ENCODE measurements around the gene GPR37L1.
"Not testable (repeated sequence)": the region's sequence is repeated elsewhere in the genome, so short reads cannot be mapped to it uniquely, and the experiment has no call there.

The GPR37L1 gene

GRCh38 chr1:202154766-202155477, 32.2 kb downstream of the GPR37L1 start:
- no peak for DNase-seq (ENCODE audit: low spot score)

- no peak for DNase-seq (ENCODE audit: low spot score)
Measured at GRCh38 chr1:202155478-202156021, 32.8 kb downstream of the GPR37L1 start.

DNA sequence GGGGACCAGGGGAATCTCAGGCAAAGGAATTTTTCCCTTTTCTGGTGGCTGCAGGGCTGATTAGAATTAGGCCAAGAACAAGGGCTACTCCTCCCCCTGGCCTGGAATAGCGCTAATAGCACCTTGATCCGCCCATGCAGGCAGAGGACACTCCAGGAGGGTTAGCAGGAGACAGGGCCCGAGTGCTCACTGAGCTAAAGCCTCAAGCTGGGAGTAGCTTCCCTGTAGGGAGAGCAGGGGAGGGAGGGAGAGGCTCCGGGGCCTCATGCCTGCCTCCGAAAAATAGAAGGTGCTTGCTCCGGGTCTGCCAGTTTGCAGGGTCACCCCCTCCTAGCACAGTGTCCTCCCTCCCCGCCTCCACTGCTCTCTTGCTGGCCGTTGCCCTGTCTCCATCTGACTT, 33.9 kb downstream of the GPR37L1 start:
- DNase-seq (ENCODE audit: low spot score), result no peak

DNA sequence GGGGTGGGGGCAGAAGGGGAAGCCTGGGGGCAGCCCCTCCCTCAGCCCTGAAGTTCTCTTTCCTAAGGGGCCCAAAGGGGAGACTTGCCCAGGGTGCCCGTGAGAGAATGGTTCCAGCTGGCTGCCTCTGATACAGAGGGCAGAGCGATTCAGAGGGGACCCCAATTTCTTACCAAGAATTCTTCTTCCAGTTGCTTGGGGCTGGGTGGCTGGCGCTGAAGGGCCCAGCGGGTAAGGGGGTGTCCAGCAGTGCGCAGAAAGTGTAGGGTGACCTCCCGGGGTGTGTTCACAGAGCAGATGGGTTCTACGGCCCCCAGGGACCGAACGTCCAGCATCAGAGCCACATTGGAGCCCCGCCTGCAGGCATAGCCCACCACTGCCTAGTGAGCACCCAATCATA, 35.2 kb downstream of the GPR37L1 start:
- DNase-seq (ENCODE audit: low spot score), result no peak

DNA sequence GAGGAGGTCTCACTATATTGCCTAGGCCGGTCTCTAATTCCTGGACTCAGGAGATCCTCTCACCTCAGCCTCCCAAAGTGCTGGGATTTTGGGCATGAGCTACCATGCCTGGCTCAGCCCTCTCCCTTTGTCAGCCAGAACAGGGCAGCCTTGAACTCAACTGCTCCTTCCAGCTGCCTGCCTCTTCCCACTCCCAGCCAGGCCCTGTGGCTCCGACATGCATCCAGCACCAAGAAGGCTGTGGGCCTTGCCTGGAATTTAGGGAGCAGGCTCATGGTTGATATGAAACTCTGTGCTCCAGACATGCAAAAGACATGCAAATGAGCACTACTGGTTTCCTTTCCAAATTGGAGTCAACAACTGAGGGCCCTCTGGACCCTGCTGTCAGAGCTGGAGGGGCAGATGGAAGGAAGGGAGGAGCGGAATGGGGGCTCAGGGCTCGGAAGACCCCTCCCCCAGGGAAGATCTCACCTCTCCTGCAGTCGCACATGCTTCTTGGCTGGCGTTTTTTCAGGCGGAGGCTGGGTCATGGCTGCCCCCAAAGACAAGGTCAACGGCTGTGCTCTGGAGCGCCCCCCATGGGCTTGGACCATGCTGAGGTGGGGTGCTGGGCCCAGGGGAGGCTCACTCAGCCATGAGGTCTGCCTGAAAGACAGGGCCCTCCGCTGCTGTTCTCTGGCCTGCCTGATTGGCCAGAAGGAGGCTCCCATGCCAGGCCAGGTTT, 36.3 kb downstream of the GPR37L1 start:
- no peak for DNase-seq (ENCODE audit: low spot score)

DNA sequence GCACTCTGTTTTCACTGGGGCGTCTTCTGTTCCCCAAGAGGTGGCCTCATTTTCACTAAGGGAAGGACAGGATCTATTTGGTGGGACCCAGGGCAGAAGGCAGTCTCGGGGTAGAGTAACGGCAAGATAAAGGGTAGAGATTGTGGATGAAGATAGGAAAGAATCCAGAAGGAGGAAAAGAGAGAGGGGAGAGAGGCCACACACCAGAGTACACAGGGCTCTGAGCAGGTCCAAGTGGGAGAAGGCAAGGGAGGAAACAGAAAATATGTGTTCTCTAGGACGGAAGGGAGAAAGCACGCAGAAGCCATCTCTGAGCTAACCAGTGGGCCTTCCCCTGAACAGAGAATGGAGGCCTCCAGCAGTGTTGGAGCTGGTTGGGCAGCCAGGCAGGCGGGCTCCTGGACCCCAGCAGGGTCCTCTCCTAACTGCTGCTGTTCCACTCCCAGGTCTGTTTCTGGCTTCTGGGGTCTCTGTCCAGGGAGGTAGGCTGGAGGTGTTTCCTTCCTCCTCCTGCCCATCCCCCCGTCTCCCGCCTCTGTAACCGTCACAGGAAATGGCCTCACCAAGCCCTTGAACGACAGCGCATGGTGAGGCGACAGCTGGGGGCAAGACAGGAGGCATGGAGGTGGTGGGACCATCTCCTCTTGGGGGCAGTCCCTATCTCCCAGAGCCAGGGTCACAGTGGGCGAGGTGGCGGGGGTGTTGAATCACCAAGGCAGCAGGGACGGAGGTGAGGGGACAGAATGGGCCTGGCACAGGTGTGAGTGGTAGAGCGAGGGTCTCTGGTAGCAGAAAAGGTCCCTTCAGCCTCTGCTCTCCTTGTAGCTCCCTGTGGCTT, 37.0 kb downstream of the GPR37L1 start:
- no peak for DNase-seq (ENCODE audit: low spot score)

GRCh38 chr1:202160377-202160940, 37.7 kb downstream of the GPR37L1 start, which contains the start of gene PTPN7:
TSS of gene PTPN7 (minus strand) at chr1:202160602. CDS start at chr1:202159402, 1,200 bp downstream.
- DNase-seq (ENCODE audit: low spot score), result no peak

- no peak for DNase-seq (ENCODE audit: low spot score)
Measured at GRCh38 chr1:202161151-202162046, 38.7 kb downstream of the GPR37L1 start.

GRCh38 chr1:202162047-202162417, 39.3 kb downstream of the GPR37L1 start:
- no peak for DNase-seq (ENCODE audit: low spot score)

DNA sequence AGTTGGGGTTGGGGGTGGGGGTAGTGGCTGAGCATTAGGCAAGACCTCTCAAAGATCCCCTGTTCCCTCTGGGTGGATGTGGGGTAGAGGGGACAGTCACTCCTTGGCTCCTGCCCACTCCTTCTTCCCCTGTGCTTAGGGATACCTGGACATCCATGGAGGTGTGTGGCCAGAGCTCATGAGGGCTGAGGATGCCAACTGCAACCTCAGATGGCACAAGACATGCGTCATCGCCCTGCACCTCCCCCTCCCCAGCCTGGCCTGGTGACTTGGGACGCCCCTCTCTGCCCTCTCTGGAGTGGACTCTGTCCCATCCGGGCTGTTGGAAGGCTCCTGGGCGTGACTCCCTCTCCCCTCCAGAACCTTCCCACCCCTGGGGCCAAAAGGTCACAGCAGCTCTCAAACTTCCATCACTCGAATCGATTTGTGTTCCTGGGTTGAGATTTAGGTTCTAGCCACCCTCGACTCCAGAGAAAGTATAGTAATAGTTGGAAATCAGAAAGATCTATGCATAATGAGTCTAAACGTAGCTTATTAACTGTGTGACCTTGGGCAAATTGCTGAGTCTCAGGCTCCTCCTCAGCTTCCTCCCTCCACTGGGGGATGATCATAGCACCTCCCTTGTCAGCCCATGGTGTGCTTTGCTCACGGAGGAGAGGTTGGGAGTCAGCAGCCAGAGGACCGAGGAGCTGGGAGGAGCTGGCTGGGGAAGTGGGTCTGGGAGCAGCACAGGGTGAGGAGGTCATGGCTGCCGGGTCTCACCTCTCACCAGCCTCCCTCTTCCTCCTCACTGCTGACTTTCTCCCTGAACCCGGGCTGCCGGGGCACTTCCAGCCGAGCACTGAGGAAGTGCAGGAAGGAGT, 39.9 kb downstream of the GPR37L1 start:
- no peak for DNase-seq (ENCODE audit: low spot score)

- no peak for DNase-seq (ENCODE audit: low spot score)
Measured at GRCh38 chr1:202163281-202164270, 40.9 kb downstream of the GPR37L1 start.

DNA sequence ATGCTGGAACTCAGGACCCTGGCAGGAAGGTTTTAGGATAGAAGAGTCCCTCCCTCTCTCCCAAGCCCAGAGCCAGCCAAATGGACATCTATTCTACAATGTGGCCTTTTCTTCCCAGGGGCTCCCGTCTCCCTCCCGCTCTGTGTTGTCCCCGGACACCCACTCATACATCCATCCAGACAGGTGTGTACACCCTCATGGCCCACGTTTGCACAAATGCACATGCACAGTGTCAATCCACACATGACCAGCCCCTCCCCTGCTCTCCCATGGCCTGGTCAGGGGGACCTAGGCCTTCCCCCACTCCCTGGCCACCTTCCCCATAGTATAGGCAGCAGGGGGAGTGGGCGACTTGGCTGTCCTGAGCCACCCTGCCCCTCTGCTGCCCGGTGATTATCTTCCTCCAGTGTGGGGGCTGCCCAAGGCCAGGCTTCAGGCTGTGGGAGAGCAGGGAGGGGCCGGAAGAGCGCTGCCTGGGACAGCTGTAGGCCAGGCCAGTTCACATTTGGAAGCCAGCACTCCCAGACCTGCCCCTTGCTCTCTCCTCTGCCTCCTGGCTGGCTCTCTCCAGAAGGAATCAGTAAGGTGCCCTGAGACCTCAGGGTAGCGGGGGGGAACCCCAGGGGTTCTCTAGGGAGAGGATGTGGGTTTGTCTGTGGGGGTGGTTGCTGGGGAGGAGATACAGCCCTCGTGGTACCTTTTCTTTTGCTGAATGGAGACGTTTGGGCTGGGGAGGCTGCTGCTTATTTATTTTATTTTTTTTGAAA, 41.7 kb downstream of the GPR37L1 start:
- DNase-seq (ENCODE audit: low spot score), result no peak

DNA sequence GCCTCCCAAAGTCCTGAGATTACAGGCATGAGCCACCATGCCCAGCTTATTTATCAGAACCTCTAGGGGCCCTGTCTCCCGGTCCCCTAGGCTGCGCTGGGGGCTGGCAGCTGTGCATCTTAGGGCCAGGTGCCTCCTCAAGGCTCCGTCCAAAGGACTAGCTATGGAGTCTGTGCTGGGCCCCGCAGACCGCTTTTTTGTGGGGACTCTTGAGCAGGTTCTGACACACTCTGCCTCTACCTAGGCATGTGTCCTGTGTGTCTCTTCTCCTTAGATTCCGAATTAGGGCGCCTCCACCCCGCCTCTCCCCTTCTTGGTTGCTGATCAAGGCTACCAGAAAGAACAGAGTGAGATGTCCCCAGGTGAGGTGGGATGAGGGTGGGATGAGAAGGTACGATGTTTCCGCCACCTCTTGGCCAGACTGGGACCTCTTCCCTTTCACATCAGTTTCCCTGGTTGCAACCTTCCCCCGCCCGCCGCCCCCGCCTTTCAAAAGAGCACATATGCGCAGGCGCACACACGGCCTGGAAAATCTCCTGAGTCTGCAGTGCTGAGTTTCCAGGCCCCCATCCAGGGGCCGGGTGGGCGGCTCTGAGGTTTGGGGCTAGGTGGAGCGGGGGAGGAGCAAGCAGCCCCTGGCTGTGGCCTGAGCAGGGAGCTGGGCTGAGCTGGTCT, 42.7 kb downstream of the GPR37L1 start:
- peak; percentile 68 for DNase-seq (ENCODE audit: low spot score)

- no peak for DNase-seq (ENCODE audit: low spot score)
Measured at GRCh38 chr1:202165942-202166843, 43.5 kb downstream of the GPR37L1 start.

DNA sequence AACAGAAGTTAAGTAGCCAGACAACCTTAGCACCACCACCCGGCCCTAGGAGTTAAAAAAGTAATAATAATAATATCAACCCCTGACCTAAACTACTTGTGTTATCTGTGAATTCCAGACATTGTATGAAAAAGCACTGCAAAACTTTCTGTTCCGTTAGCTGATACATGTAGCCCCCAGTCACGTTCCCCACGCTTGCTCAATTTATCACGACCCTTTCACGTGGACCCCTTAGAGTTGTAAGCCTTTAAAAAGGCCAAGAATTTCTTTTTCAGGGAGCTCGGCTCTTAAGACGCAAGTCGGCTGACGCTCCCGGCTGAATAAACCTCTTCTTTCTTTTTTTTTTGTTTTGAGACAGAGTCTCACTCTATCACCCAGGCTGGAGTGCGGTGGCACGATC, 44.3 kb downstream of the GPR37L1 start:
- not testable (repeated sequence) for DNase-seq (ENCODE audit: low spot score)

DNA sequence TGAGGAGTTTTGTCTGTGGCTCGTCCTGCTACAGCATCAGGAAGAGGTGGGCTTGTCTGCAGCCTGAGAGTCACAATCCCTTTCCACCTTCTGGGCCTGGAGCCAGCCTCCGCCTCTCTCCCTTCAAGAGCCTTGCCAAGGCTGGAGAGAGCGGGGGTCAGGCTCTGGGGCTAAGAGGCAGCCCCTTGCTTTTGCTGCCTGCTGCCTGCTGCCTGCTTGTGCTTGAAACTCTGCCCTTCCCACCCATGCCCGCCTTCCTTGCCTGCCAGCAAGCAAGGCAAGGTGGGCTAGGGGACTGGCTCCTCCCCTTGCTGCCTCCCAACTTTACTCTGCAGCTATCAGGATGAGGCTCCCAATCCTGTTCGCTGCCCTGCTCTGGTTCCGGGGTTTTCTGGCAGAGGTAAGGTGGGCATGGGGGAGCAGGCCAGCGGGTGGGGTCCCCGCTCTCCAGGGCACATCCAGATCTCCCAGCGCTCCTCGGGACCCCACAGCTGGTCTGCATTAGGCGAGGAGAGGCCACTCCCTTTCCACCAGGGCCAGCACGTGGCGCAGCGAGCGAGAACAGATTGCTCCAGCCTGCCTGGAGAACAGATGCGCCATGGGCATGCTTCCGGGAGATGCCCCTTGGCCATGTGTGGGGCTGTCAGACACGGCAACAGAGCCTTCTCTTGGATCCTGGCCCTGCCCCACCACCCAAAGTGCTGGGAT, 45.1 kb downstream of the GPR37L1 start:
- DNase-seq (ENCODE audit: low spot score), result no peak
